Thyroid gland (tissue), 4 donors: ENCODE measurements around the gene CLMP.

Experiments used
- CTCF ChIP-seq, 6 experiments: fragments of 200-600 bp in 3 of 6; fragments of 450-650 bp in 3 of 6; sonication (generic) in 3 of 6; IDR thresholded peaks; one replicate each; pipeline ENCODE4 v1.5.1; 2016 to 2019; ENCODE audit warnings: antibody characterized with exemption in 6 of 6, mild to moderate bottlenecking in 2 of 6, inconsistent platforms in 1 of 6, moderate library complexity in 1 of 6
- POLR2A ChIP-seq, 2 donors: fragments of 450-650 bp; IDR thresholded peaks; one replicate each; pipeline ENCODE4 v1.6.1; 2017; ENCODE audit warnings: antibody characterized with exemption in 2 of 2, mild to moderate bottlenecking in 2 of 2, moderate library complexity in 1 of 2

- no peak for TF ChIP-seq CTCF (IDR thresholded peaks at IDR 0.05)
- no peak for TF ChIP-seq POLR2A (IDR thresholded peaks at IDR 0.05)
Observed at GRCh38 chr11:123052901-123053721, 141.9 kb downstream of the CLMP start.
